Large intestine (tissue), 3 donors: ENCODE results near the gene XXYLT1. TPM values are rescaled to one million over a fixed set of nuclear protein-coding genes. Genes with fewer than 3 reads are reported as not detected.
"Not testable (repeated sequence)": the region's sequence is repeated elsewhere in the genome, so short reads cannot be mapped to it uniquely, and the experiment has no call there.

ENCODE experiments used
- DNase-seq, 2 donors: peaks; one replicate each; pipeline versions ENCODE4 v3.0.0 to v3.0.0-alpha.2; 2013
- H3K27ac ChIP-seq: one replicate; pipeline ENCODE4 v1.5.1; 2013; ENCODE audit warnings: low read length
- H3K27me3 ChIP-seq: 2 replicates; pipeline ENCODE4 v1.6.1; 2013; ENCODE audit warnings: low read length; ENCODE audit not compliant: control insufficient read depth, insufficient read depth
- H3K36me3 ChIP-seq: 2 replicates; pipeline ENCODE4 v1.6.1; 2013; ENCODE audit warnings: low read length; ENCODE audit not compliant: control insufficient read depth, insufficient read depth
- H3K4me1 ChIP-seq: one replicate; pipeline ENCODE4 v1.6.1; 2013; ENCODE audit warnings: low read length; ENCODE audit not compliant: control insufficient read depth, insufficient read depth
- H3K4me3 ChIP-seq: one replicate; pipeline ENCODE4 v1.5.1; 2013; ENCODE audit warnings: low read length
- H3K9me3 ChIP-seq: one replicate; pipeline ENCODE4 v1.6.1; 2013; ENCODE audit warnings: mild to moderate bottlenecking, low read depth, low read length, moderate library complexity; ENCODE audit not compliant: control insufficient read depth
- WGBS: methylation state at CpG from one replicate; pipeline ENCODE4 v1.1.5; 2013; ENCODE audit warnings: low lambda C conversion rate; ENCODE audit not compliant: insufficient coverage; 5-methylcytosine and 5-hydroxymethylcytosine counted together
- polyA plus RNA-seq: library from polyadenylated mRNA; unstranded; fragments of 120-200 nt; gene quantifications from one replicate; pipeline ENCODE4 v1.2.1, GENCODE V29; 2013

Gene XXYLT1
- polyA plus RNA-seq, 1 donor = 14.0 TPM

DNA sequence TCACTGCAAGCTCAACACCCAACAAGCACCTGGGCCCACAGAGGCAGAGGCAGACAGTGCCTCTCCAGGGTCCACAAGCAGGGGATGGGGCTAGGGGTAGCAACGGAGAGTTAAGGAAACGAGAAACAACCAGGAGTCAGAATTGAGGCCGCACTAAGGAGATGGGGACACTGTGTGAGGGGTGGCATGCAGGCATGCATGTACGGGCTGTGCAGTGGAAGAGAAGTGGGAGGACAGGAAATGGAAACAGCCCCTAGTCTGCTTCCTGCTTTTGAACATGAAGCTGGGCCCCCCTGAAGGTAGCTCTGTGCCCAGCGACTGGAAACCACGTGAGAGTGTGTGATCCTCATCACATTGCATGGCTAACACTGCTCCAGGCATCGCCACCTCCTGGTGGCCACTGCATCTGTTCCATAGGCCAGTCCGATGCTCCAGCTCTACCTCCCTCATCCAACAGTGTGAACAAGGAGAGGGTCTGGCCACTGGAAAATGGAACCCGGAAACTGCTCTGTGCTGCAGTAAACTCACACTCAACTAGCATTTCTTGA is 44.0 kb downstream of the XXYLT1 start:
- peaks cover 5% of the 10 kb centered on the region for H3K36me3 ChIP-seq
- no peak for DNase-seq
- no peaks in the 10 kb centered on the region for H3K27me3 ChIP-seq
- no peak overlapping the region for H3K4me3 ChIP-seq
- no peaks in the 10 kb centered on the region for H3K9me3 ChIP-seq
- WGBS = no CpG with 5 or more reads among the region's 9 CpGs
- no peak overlapping the region for H3K27ac ChIP-seq
- H3K4me1 ChIP-seq = no peaks in the 10 kb centered on the region

DNA sequence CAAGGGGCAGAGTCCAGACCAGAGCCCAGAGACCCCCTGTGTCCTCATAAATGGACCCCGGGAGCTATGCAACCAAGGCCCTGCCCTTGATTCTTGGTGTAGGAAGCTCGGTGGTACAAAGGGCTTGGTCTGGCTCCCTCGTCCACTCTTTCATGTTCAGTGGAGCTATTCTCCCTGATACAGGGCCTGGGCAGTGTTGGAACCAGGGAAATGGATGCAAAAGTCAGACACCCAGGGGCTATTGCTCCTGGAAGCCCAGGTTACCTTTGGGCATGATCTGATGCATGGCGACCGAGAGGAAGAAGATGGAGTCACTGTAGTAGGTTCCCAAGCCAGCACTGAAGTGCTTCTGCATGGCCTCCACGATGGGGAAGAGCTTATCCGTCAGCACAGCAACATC is 44.5 kb downstream of the XXYLT1 start:
- peaks cover 5% of the 10 kb centered on the region for H3K36me3 ChIP-seq
- no peaks in the 10 kb centered on the region for H3K9me3 ChIP-seq
- DNase-seq = no peak
- no CpG with 5 or more reads among the region's 7 CpGs for WGBS
- no peaks in the 10 kb centered on the region for H3K4me1 ChIP-seq
- H3K27ac ChIP-seq = no peak overlapping the region
- H3K4me3 ChIP-seq = no peak overlapping the region
- H3K27me3 ChIP-seq = no peaks in the 10 kb centered on the region

DNA sequence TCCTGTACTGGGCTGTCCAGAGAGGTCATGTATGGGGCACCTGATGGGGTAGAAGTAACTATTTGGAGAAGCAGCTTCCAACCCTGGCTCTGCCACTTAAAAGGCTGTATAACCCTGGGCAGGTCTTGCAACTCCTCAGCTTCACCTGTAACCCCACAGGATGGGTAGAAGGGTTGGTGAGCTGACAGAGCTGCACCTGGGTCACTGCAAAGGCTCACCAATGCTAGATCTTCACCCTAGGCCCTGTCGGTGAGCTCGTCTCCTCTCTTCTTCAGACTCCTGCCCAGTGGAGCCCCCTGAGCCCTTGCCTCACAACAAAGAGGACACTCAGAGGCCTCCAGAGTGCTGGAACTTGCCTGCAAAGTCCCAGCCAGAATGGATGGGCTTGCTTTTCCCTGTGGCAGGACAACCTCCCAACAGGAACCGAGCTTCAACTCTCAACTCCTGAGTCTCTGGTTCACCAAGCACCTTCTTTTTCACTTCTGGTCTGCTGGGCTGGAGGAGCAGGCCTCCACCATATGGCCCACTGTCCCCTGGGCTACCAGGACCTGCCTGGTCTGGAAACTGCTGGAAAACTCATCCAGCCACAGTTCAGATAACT is 45.9 kb downstream of the XXYLT1 start:
- H3K9me3 ChIP-seq = no peaks in the 10 kb centered on the region
- peaks cover 5% of the 10 kb centered on the region for H3K36me3 ChIP-seq
- no peaks in the 10 kb centered on the region for H3K4me1 ChIP-seq
- no peaks in the 10 kb centered on the region for H3K27me3 ChIP-seq
- no peak overlapping the region for H3K27ac ChIP-seq
- WGBS = no CpG with 5 or more reads among the region's 3 CpGs
- no peak overlapping the region for H3K4me3 ChIP-seq
- DNase-seq = no peak

DNA sequence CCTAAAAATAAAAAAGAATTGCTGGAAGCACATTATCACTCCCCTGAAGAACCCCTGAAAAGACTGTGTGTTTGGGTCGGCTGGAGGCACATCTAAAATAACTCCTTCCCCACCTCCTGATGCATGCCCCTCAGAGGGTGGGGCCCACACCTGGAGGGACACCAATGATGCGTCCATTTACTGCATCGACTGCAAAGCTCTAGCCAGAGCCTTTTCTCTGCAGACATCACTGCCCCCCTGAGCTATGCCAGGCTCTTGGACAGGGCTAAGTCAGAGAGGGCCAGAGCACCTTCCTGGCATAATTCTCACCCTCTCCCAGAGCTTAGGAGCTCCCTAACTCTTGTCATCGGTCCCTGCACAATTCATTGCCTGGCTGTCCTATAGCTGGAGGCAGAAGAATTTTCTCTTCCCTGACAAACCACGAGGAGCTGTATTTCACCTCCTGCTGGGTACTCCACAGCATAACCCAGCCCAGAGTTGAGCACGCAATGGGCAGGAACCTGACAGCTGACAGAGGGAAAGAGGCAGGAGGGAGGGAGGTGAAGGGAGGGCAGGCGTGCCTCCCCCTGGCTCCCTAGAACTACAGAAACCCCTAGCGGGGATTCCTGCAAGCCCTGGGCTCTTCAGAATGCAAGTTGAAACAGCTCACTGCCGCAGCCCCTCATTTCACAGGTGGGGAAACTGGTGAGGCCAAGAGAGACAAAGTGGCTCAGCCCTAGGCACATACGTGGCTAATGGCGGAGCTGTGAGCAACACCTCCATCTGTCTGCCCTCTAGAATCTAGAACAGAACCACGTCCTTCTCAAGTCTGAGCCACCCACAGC is 46.6 kb downstream of the XXYLT1 start:
- no CpG with 5 or more reads among the region's 12 CpGs for WGBS
- no peaks in the 10 kb centered on the region for H3K9me3 ChIP-seq
- no peaks in the 10 kb centered on the region for H3K27me3 ChIP-seq
- H3K4me1 ChIP-seq = no peaks in the 10 kb centered on the region
- H3K36me3 ChIP-seq = peaks cover 5% of the 10 kb centered on the region
- no peak overlapping the region for H3K27ac ChIP-seq
- no peak for DNase-seq
- no peak overlapping the region for H3K4me3 ChIP-seq

DNA sequence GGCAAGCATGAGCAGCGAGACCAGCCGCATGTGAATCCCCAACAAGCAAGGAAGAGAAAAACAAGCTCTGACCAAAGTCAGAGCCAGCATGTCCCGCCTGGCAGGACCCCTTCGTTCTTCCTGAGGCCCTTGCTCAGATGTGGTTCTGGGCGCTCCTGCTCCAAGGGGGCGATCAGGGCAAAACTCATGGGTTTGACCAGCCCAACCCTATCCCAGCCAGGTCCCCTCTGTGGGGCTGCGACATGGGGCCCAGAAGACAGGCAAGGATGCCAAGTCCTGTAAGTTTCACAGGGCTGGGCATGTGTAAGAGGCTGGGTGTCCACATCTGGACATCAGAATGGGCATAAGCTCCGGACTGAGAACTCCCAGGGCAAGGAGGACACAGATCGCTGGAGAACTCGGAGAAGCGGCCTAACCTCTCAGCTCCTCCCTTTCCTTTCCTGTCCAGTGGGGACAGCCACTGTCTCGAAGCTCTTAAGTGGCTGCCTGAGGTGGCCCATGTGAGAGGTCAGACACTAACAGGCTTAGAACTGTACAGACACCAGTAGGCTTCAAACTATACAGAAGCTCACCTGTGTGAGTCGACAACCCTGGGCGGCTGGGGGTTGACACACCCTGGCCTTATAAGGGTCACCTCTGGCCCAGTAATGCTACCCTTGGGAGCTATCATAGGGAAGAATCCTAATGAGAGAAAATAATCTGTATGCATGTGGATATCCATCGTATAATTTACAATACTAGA is 48.9 kb downstream of the XXYLT1 start:
- Histone ChIP-seq H3K4me3 (no peak overlapping the region), H3K27ac (no peak overlapping the region), H3K27me3 (no peaks in the 10 kb centered on the region), H3K4me1 (no peaks in the 10 kb centered on the region), H3K9me3 (no peaks in the 10 kb centered on the region), H3K36me3 (peaks cover 5% of the 10 kb centered on the region)
- DNase-seq = no peak
- 80% methylated on average over 1 of the region's 15 CpGs for WGBS

DNA sequence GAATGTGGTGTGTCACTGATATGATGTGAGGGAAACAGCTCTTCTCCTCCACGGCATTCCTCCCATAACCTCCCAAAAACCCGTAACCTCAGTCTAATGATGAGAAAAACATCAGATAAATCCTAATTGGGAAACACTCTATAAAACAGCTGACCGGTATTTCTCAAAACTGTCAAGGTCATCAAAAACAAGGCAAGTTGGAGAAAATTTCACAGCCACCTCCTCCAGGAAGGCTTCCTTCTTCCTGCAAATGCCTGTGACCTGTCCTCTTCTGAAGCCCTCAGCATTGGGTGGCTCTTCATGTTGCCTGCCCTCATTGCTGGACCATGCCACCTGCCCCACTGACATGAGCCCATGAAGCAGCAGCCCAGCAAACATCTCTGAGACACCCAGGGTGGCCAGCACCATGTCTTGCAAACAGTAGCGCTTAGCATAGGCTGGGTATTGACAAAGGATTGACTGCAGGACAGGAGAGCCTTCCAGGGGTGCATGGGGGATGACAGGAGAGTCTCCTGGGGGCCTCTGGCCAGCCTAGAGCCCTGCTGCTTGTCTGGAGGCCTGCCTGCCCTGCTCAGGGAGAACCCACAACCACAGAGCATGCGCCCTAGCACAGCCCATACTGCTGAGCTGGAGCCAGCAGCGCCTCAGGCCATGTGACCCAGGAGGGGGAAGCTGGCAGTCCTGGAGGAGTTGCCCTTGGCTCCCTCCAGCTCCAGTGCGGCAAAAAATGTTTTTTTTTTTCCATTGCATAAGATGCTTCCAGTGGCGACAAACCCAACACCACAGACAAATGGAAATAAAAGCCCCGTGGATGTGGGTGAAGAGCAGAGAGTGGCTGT is 49.7 kb downstream of the XXYLT1 start:
- no peak for DNase-seq

DNA sequence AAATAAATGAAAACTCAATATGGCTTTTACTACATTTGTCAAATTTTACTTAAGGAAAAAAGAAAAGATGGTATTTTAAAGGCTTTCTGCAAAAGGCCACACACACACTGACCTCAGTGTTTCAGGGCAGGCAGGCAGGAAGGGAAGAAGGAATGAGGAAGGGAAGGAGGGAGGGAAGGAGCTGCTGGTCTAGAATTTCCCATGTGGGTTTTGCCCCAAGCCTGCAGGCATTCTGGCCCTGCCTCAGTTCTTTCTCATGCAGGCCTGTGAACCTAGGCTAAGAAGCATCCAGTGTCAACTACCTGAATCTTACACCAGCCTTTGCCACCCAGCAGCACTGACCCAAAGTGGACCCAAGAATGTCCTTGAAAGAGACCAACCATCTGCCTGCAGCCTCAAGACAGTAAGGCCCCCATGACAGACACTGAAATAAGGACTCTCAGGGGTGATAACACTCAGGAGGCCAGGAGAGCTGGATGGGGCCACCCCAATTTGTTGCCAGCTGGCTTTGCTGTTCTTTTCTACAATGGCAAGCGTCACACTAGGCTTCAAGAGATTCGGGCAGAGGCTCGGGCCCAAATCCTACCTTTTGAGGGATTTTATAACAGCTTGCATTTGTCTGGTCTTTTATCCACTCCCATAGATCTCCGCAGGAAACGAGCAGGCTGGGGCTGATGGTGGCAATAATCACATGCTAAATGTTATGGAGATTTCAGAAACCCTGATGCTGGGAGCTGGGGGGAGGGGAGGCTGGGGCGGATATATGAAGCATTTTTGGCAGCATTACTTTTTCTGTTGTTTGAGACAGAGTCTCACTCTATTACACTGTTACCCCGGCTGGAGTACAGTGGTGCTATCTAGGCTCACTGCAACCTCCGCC is 51.4 kb downstream of the XXYLT1 start:
- Histone ChIP-seq H3K4me3 (no peak overlapping the region), H3K4me1 (no peaks in the 10 kb centered on the region), H3K36me3 (no peaks in the 10 kb centered on the region), H3K27me3 (no peaks in the 10 kb centered on the region), H3K27ac (no peak overlapping the region), H3K9me3 (no peaks in the 10 kb centered on the region)
- WGBS = 83% methylated on average over 1 of the region's 8 CpGs
- no peak for DNase-seq

More for the DNA sequence above, 49.7 kb downstream of the XXYLT1 start:
- H3K27ac ChIP-seq = no peak overlapping the region
- H3K9me3 ChIP-seq = no peaks in the 10 kb centered on the region
- peaks cover 2% of the 10 kb centered on the region for H3K36me3 ChIP-seq
- H3K4me1 ChIP-seq = no peaks in the 10 kb centered on the region
- no peaks in the 10 kb centered on the region for H3K27me3 ChIP-seq
- no peak overlapping the region for H3K4me3 ChIP-seq
- WGBS = 100% methylated on average over 2 of the region's 9 CpGs

DNA sequence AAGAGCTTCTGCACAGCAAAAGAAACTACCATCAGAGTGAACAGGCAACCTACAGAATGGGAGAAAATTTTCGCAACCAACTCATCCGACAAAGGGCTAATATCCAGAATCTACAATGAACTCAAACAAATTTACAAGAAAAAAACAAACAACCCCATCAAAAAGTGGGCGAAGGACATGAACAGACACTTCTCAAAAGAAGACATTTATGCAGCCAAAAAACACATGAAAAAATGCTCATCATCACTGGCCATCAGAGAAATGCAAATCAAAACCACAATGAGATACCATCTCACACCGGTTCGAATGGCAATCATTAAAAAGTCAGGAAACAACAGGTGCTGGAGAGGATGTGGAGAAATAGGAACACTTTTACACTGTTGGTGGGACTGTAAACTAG is 52.6 kb downstream of the XXYLT1 start:
- H3K27ac ChIP-seq, H3K4me3 ChIP-seq, H3K4me1 ChIP-seq, H3K36me3 ChIP-seq, H3K9me3 ChIP-seq, DNase-seq, H3K27me3 ChIP-seq: not testable (repeated sequence)
- no CpG with 5 or more reads among the region's 5 CpGs for WGBS

DNA sequence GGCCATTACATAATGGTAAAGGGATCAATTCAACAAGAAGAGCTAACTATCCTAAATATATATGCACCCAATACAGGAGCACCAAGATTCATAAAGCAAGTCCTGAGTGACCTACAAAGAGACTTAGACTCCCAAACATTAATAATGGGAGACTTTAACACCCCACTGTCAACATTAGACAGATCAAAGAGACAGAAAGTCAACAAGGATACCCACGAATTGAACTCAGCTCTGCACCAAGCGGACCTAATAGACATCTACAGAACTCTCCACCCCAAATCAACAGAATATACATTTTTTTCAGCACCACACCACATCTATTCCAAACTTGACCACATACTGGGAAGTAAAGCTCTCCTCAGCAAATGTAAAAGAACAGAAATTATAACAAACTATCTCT is 55.4 kb downstream of the XXYLT1 start:
- H3K9me3 ChIP-seq, H3K27ac ChIP-seq, H3K4me3 ChIP-seq, H3K4me1 ChIP-seq, H3K36me3 ChIP-seq, DNase-seq, H3K27me3 ChIP-seq: not testable (repeated sequence)
- no CpG with 5 or more reads among the region's 2 CpGs for WGBS
